ENCODE data around the gene FOXS1. TPM values are rescaled to one million over a fixed set of nuclear protein-coding genes. Genes with fewer than 3 reads are reported as not detected.

FOXS1 gene
- total RNA-seq, 2 experiments from 2014 or later, result not detected

GRCh38 chr20:31842471-31843157 is 2.8 kb downstream of the FOXS1 start:
- no peaks in the 10 kb centered on the region for H3K4me1 Mint-ChIP-seq
- H3K36me3 Mint-ChIP-seq (ENCODE audit: low read depth), result no peaks in the 10 kb centered on the region
- no peak overlapping the region for H3K4me3 Mint-ChIP-seq
- no peaks in the 10 kb centered on the region for H3K27me3 Mint-ChIP-seq
- DNase-seq, result no peak
- ChIA-PET CTCF (interaction anchor here (1.6 kb wide), 1 partner anchor 19 kb away, joined by 3 read pairs; no protein-coding TSS in a partner anchor), POLR2A (no interaction called here)
- no peak overlapping the region for H3K27ac Mint-ChIP-seq
- H3K9me3 Mint-ChIP-seq, result no peaks in the 10 kb centered on the region

DNA sequence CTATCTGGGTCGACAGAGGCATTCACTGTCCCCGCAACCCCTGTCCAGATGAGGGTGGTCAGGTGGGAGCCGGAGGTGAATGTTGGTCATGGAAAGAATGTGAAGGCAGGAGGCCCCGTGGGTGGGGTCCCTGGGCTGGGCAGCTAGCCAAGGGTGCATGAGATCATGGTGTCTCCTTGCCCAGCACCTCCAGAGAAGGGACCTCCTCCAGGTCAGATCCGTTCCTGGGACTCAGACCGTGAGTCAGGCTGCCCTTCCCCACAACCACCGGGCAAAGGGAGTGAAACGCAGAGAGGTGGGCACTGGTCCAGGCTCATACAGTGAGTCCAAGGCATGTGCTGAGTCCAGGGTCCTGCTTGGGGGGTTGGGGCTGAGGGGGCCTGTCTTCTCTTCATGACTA is 3.5 kb downstream of the FOXS1 start:
- DNase-seq, result no peak
- H3K9me3 Mint-ChIP-seq, result no peaks in the 10 kb centered on the region
- H3K36me3 Mint-ChIP-seq (ENCODE audit: low read depth), result no peaks in the 10 kb centered on the region
- H3K4me3 Mint-ChIP-seq, result no peak overlapping the region
- no peaks in the 10 kb centered on the region for H3K4me1 Mint-ChIP-seq
- ChIA-PET POLR2A (interaction anchor here (0.7 kb wide), 1 partner anchor 30 kb away, joined by 3 read pairs; no protein-coding TSS in a partner anchor), CTCF (no interaction called here)
- no peaks in the 10 kb centered on the region for H3K27me3 Mint-ChIP-seq
- no peak overlapping the region for H3K27ac Mint-ChIP-seq

GRCh38 chr20:31840906-31841816 is 4.2 kb downstream of the FOXS1 start:
- ChIA-PET CTCF (no interaction called here), POLR2A (interaction anchor here (0.7 kb wide), 1 partner anchor 29 kb away, joined by 3 read pairs; no protein-coding TSS in a partner anchor)
- Mint-ChIP-seq H3K4me3 (no peak overlapping the region), H3K9me3 (no peaks in the 10 kb centered on the region), H3K36me3 (ENCODE audit: low read depth) (no peaks in the 10 kb centered on the region), H3K27me3 (no peaks in the 10 kb centered on the region), H3K27ac (no peak overlapping the region), H3K4me1 (peaks cover 4% of the 10 kb centered on the region)
- no peak for DNase-seq

- ChIA-PET POLR2A (no interaction called here), CTCF (interaction anchor here (4.7 kb wide), 1 partner anchor 17 kb away, joined by 18 read pairs; no protein-coding TSS in a partner anchor)
- peaks cover 14% of the 10 kb centered on the region for H3K4me1 Mint-ChIP-seq
- DNase-seq, result no peak
- H3K9me3 Mint-ChIP-seq, result no peaks in the 10 kb centered on the region
- no peak overlapping the region for H3K27ac Mint-ChIP-seq
- H3K36me3 Mint-ChIP-seq (ENCODE audit: low read depth), result no peaks in the 10 kb centered on the region
- H3K27me3 Mint-ChIP-seq, result no peaks in the 10 kb centered on the region
- H3K4me3 Mint-ChIP-seq, result no peak overlapping the region
These were observed 5.5 kb downstream of the FOXS1 start for GRCh38 chr20:31839782-31840487.

DNA sequence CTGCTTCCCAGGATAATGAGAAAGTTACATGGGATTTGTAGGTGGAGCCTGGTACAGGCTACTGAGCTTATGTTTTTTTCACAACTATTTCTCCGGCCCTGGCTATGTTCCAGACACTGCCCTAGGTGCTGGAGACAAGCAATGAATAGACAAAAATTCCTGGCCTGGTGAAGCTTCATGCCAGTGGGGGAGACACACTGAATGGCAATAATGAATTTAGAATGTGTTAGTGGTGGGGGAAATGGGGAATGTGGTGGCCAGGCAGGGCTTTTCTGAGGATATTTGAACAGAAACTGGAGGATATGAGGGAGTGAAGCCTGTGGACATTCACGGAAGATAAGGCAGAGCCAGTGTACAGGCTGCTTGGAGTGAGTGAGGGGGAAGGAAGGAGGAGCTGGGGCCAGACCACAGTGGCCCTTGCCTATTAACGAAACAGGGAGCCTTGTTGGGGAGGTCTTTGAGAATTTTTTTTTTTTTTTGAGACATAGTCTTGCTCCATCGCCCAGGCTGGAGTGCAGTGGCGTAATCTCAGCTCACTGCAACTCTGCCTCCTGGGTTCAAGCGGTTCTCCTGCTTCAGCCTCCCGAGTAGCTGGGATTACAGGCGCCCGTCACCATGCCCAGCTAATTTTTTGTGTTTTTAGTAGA is 6.6 kb downstream of the FOXS1 start:
- Mint-ChIP-seq H3K36me3 (ENCODE audit: low read depth) (no peaks in the 10 kb centered on the region), H3K9me3 (no peaks in the 10 kb centered on the region), H3K4me1 (peaks cover 14% of the 10 kb centered on the region), H3K4me3 (no peak overlapping the region), H3K27me3 (no peaks in the 10 kb centered on the region), H3K27ac (no peak overlapping the region)
- DNase-seq, result no peak
- ChIA-PET CTCF (interaction anchor here (0.9 to 4.7 kb wide), 4 partner anchors 8 to 193 kb away, joined by 3 to 18 read pairs (median 6); no protein-coding TSS in a partner anchor), POLR2A (no interaction called here)

DNA sequence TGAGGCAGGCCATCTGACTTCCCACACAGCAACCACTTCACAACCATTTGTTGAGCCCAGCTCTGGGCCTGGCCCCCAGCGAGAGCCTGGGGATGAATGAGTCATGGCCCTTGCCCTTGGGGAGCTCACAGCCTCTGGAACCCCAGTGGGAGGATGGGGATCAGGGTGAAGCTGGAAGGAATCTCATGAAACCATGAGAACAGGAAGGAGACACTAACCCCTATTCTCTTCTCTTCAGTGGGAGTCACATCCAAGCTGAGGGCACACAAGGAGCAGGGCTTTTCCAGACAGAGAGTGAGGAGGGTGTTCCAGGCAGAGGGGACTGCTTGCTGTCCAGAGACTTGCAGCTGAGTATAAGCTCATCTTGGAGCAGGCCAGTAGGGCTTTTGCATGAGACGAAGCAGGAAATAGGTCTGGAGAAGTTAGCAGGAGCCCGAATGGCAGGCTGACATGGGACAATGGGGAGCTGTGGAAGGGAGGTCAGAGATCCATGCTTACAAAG is 7.5 kb downstream of the FOXS1 start:
- H3K9me3 Mint-ChIP-seq, result no peaks in the 10 kb centered on the region
- POLR2A ChIA-PET, result no interaction called here
- no peak for DNase-seq

GRCh38 chr20:31836853-31837608 is 8.4 kb downstream of the FOXS1 start:
- no peaks in the 10 kb centered on the region for H3K9me3 Mint-ChIP-seq
- H3K27me3 Mint-ChIP-seq, result no peaks in the 10 kb centered on the region
- no peak overlapping the region for H3K27ac Mint-ChIP-seq
- ChIA-PET POLR2A (no interaction called here), CTCF (interaction anchor here (0.6 to 4.7 kb wide), 10 partner anchors 10 to 115 kb away, joined by 3 to 18 read pairs (median 3); partner anchors contain the start of gene PDRG1)
- H3K4me3 Mint-ChIP-seq, result no peak overlapping the region
- peaks cover 14% of the 10 kb centered on the region for H3K4me1 Mint-ChIP-seq
- no peaks in the 10 kb centered on the region for H3K36me3 Mint-ChIP-seq (ENCODE audit: low read depth)
- no peak for DNase-seq

More for the DNA sequence above, 7.5 kb downstream of the FOXS1 start:
- Mint-ChIP-seq H3K4me3 (no peak overlapping the region), H3K27ac (no peak overlapping the region), H3K36me3 (ENCODE audit: low read depth) (no peaks in the 10 kb centered on the region), H3K27me3 (no peaks in the 10 kb centered on the region), H3K4me1 (peaks cover 14% of the 10 kb centered on the region)
- CTCF ChIA-PET, result interaction anchor here (0.9 to 4.7 kb wide), 9 partner anchors 9 to 194 kb away, joined by 3 to 18 read pairs (median 3); partner anchors contain the start of gene PDRG1

DNA sequence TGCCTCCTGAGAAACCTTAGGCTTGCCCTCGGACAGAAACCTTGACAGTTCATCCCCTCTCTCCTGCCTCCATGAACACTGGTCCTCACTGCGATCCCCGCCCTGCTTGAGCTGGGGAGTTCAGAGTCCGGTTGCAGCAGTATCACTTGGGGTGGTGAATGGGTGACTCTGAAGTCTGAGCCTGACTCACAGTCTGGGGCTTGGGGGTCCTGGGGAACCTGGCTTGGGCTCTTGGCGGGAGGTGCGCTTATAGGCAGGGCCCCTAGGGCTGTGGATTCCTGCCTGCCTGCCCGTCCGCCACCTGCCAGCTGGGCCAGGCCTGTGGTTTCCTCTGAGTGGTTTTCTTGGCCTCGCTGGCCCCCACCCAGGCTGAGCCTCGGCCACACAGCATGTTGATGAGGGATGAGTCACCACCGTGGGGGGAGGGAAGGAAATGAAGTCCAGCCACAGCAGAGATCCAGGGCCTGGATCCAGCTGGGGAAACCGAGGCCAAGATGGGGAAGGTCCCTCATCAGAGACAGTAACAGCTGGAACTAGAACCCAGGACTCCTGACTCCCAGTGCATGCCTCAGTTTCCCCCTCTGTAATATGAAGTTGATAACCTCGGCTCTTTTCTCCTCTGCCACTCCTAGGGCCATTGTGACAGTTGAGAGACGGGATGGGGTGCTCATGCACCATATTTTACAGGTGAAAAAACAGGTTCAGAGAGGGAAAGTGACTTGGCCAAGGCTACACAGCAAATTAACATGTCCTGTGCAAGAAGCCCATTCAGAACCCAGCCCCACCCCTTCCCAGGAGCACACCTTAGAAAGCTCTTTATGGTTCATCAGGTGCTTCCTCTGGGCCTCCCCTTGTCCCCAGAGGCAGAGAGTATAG is 9.2 kb downstream of the FOXS1 start:
- H3K27ac Mint-ChIP-seq, result peak overlapping the region; percentile 48
- H3K9me3 Mint-ChIP-seq, result no peaks in the 10 kb centered on the region
- ChIA-PET POLR2A (no interaction called here), CTCF (interaction anchor here (1.7 to 4.7 kb wide), 4 partner anchors 9 to 20 kb away, joined by 4 to 18 read pairs (median 8); no protein-coding TSS in a partner anchor)
- no peaks in the 10 kb centered on the region for H3K27me3 Mint-ChIP-seq
- no peaks in the 10 kb centered on the region for H3K36me3 Mint-ChIP-seq (ENCODE audit: low read depth)
- H3K4me1 Mint-ChIP-seq, result peaks cover 14% of the 10 kb centered on the region
- DNase-seq, result peak; percentile 23
- H3K4me3 Mint-ChIP-seq, result no peak overlapping the region

DNA sequence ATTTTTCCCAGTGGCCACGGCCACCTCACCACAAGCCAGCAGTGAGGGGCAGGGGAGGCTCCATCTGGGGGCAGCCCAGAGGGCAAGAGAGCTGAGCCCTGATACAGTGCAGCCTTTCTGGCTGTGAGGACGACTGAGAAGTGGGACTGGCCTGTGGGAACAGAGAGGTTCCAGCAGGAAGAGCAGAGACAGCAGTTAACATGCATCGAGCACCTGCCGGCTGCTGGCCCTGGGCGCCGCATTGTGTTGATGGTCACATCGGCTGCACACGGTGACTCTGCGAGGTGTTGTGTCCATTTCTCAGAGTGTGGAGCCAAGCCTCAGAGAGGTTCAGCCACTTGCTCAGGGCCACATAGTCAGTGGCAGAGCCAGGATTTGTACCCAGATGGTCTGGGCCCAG is 9.8 kb downstream of the FOXS1 start:
- H3K4me3 Mint-ChIP-seq, result no peak overlapping the region
- POLR2A ChIA-PET, result no interaction called here
- no peaks in the 10 kb centered on the region for H3K27me3 Mint-ChIP-seq
- H3K36me3 Mint-ChIP-seq (ENCODE audit: low read depth), result no peaks in the 10 kb centered on the region
- DNase-seq, result no peak
- H3K27ac Mint-ChIP-seq, result no peak overlapping the region
- H3K9me3 Mint-ChIP-seq, result no peaks in the 10 kb centered on the region
- CTCF ChIA-PET, result interaction anchor here (1.7 to 4.7 kb wide), 2 partner anchors 13 to 20 kb away, joined by 4 to 18 read pairs; no protein-coding TSS in a partner anchor
- peaks cover 14% of the 10 kb centered on the region for H3K4me1 Mint-ChIP-seq

DNA sequence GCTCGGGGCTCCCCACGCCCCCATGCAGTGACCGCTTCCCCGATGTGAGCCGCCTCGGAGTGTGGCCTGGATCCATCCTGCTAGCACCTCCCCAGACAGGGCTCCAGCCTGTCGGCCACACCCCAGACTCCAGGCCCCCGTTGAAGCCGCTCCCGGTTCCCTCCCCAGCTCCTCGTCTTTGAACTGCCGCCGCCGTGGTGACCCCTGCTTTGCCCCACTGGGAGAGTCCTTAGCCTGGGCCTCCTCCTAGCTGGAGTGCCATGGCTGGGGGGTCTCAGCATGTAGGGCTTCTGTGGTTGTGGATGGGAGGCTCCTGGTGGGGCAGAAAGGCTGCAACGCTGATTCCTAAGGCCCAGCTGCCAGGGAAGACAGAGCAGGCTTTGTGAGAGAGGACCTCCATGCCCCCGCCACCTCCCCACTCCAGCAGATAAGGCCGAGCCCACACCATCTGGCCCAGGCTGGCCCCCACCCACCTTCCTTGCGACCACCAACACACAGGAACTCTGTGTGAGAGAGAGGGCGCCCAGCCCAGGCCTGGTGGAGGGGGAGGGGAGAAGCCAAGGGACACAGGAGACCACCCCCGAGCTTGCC is 11.4 kb downstream of the FOXS1 start:
- H3K27ac Mint-ChIP-seq, result no peak overlapping the region
- DNase-seq, result no peak
- no peaks in the 10 kb centered on the region for H3K27me3 Mint-ChIP-seq
- ChIA-PET CTCF (interaction anchor here (0.9 to 1.0 kb wide), 2 partner anchors 9 to 13 kb away, joined by 3 to 4 read pairs; no protein-coding TSS in a partner anchor), POLR2A (no interaction called here)
- H3K36me3 Mint-ChIP-seq (ENCODE audit: low read depth), result no peaks in the 10 kb centered on the region
- H3K4me3 Mint-ChIP-seq, result no peak overlapping the region
- peaks cover 14% of the 10 kb centered on the region for H3K4me1 Mint-ChIP-seq
- H3K9me3 Mint-ChIP-seq, result no peaks in the 10 kb centered on the region
